ENCODE data around the gene DHRSX.

DHRSX gene

DNA sequence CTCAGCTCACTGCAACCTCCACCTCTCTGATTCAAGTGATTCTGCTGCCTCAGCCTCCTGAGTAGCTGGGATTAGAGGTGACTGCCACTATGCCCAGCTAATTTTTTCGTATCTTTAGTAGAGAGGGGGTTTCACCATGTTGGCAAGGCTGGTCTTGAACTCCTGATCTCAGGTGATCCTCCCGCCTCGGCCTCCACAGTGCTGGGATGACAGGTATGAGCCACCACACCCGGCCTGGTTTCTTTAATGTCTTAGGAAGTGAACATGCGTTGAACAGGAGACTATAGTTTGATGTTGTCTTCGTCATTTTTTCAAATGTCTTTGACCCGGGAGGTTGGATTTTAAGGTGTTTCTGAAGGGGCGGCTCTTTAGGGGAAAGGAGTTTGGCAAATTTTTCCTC, 91.0 kb downstream of the DHRSX start:
- no peaks in the 10 kb centered on the region for H3K4me1 ChIP-seq
- no peaks in the 10 kb centered on the region for H3K9me3 ChIP-seq
- TF ChIP-seq, protein P1, sequence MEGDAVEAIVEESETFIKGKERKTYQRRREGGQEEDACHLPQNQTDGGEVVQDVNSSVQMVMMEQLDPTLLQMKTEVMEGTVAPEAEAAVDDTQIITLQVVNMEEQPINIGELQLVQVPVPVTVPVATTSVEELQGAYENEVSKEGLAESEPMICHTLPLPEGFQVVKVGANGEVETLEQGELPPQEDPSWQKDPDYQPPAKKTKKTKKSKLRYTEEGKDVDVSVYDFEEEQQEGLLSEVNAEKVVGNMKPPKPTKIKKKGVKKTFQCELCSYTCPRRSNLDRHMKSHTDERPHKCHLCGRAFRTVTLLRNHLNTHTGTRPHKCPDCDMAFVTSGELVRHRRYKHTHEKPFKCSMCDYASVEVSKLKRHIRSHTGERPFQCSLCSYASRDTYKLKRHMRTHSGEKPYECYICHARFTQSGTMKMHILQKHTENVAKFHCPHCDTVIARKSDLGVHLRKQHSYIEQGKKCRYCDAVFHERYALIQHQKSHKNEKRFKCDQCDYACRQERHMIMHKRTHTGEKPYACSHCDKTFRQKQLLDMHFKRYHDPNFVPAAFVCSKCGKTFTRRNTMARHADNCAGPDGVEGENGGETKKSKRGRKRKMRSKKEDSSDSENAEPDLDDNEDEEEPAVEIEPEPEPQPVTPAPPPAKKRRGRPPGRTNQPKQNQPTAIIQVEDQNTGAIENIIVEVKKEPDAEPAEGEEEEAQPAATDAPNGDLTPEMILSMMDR (IDR thresholded peaks at IDR 0.05; ENCODE audit: low read depth, low read length): no peak
- H3K4me3 ChIP-seq (ENCODE audit: low read depth, low read length): no peak overlapping the region
- H3K27me3 ChIP-seq: no peaks in the 10 kb centered on the region
- no peak for DNase-seq
- H3K36me3 ChIP-seq: no peaks in the 10 kb centered on the region

DNA sequence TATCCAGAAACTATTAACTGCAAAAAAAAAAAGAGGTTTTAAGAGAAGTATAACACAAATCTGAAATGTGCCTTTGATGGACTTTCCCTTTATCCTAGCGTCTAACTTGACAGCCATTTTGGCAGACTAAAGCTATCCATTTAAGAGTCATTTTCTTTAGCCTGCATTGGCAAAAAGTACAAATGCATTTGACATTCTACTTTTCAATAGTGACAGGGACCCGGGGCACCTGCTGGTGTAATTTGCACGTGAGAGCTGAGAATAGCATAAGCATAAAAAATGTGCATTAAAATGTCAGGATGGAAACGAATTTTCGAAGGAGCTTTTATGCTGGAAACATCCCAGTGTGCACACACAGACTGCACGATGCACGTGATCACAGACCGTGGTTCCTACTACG, 91.9 kb downstream of the DHRSX start:
- H3K36me3 ChIP-seq: no peaks in the 10 kb centered on the region

DNA sequence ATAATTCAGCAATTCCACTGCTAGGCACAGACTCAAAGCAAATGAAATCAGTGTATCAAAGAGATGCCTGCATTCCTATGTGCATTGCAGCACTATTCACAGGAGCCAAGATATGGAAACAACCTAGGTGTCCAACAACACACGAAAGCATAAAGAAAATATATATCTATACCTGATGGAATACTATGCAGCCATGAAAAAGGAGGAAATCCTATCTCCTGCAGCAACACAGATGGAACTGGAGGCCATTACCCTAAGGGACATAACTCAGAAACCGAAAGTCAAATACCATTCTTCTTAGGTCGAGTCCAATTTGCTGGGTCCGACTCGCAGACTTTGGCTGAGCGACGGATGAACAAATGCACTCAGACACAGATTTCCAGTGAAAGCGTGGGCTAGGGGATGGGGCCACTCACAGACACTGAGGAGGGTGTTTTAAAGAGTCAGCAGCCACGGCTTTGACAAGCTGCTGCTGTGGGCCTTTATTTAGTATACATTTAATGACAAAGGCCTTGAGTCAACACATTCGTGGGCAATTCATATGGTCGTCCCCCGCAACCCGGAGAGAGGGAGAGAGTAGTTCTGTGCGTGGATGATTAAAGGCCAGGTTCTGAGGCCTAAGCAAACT, 93.8 kb downstream of the DHRSX start:
- TF ChIP-seq, protein P1 (IDR thresholded peaks at IDR 0.05; ENCODE audit: low read depth, low read length): no peak
- no peaks in the 10 kb centered on the region for H3K27me3 ChIP-seq
- no peaks in the 10 kb centered on the region for H3K4me1 ChIP-seq
- H3K9me3 ChIP-seq: no peaks in the 10 kb centered on the region
- H3K36me3 ChIP-seq: no peaks in the 10 kb centered on the region
- H3K4me3 ChIP-seq (ENCODE audit: low read depth, low read length): no peak overlapping the region
- DNase-seq: no peak

More for the DNA sequence above, 91.9 kb downstream of the DHRSX start:
- no peak overlapping the region for H3K4me3 ChIP-seq (ENCODE audit: low read depth, low read length)
- H3K9me3 ChIP-seq: no peaks in the 10 kb centered on the region
- no peaks in the 10 kb centered on the region for H3K4me1 ChIP-seq
- no peaks in the 10 kb centered on the region for H3K27me3 ChIP-seq
- DNase-seq: no peak
- TF ChIP-seq, protein P1 (IDR thresholded peaks at IDR 0.05; ENCODE audit: low read depth, low read length): no peak

DNA sequence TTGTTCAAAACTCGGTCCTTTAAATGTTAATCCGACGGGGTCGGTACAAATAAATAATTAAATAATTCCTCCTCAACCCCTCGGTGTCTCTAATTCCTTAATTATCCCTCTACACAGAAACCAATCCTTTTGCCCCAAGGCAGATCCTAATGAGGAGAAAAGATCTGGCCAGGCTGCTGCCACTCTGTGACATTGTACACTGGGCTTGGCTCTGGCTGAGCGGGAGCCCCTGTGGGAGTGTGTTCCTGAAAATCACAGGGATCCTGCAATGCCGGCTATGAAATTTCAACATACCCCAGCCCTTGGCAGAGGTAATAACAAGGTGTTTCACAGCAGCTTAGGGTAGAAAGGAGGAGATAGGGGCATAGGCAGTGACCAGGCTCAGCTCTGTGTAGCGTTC, 96.0 kb downstream of the DHRSX start:
- Histone ChIP-seq H3K27me3 (no peaks in the 10 kb centered on the region), H3K4me3 (ENCODE audit: low read depth, low read length) (no peak overlapping the region), H3K9me3 (no peaks in the 10 kb centered on the region), H3K4me1 (no peaks in the 10 kb centered on the region), H3K36me3 (no peaks in the 10 kb centered on the region)
- TF ChIP-seq, protein P1 (IDR thresholded peaks at IDR 0.05; ENCODE audit: low read depth, low read length): no peak
- peak; percentile 11 for DNase-seq

DNA sequence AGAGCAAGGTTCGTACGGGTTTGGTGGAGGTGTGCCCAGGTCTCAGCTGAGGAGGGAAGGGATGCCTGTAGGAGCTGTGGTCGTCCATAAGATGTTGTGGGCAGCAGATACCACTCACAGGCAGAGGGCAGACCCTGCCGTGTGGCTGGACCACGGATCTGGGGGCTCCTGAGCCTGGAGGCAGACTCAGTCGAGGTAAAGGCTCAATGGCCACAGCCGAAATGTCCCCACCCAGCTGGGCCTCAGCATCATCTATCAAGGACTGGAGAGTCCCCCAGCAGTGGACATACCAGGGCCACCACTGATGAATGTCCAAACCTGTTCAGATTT, 98.5 kb downstream of the DHRSX start:
- TF ChIP-seq, protein P1 (IDR thresholded peaks at IDR 0.05; ENCODE audit: low read depth, low read length): no peak
- DNase-seq: no peak
- Histone ChIP-seq H3K36me3 (no peaks in the 10 kb centered on the region), H3K4me1 (no peaks in the 10 kb centered on the region), H3K27me3 (no peaks in the 10 kb centered on the region), H3K4me3 (ENCODE audit: low read depth, low read length) (no peak overlapping the region), H3K9me3 (no peaks in the 10 kb centered on the region)

DNA sequence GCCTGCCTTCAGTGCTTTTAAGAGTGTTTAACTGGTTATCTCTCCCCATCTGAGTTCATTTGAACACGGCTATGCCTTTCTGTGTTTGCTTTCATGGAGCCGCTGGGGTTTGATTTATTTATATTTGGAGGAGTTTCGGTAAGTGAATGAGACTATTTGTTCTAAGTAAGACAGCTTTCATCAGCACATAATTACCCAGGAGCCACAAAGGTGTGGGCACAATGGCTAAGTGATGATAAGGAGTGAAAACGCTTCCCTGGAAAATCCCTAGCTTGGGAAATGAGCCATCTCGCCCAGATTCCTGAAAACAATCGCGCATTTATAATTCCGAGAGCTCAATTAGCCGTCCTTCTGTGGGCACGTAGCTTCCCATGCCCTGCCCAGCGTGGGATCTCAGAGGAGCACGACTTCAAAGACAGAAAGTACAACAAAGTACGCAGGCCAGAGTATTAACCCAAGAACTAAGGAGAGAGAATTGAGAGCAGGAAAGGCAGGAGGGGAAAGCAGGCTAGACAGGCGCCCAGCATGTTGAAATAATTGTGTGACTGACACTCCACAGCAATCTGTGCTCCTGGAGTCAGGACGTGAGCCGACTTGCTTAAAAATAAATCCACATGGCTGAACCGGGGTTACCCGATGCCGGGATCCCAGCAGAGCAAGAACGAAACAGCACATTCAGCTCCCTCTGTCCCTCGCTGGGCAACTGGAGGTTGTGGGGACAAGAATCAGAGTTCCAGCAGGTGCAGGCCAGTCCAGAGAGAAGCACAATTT, 99.0 kb downstream of the DHRSX start:
- TF ChIP-seq, protein P1 (IDR thresholded peaks at IDR 0.05; ENCODE audit: low read depth, low read length): no peak
- Histone ChIP-seq H3K27me3 (no peaks in the 10 kb centered on the region), H3K4me3 (ENCODE audit: low read depth, low read length) (no peak overlapping the region), H3K9me3 (no peaks in the 10 kb centered on the region), H3K4me1 (no peaks in the 10 kb centered on the region), H3K36me3 (no peaks in the 10 kb centered on the region)
- DNase-seq: no peak

Measured in BE2C (cell line).